Measurements from ENCODE around the gene TPGS2.
"Not testable (repeated sequence)": the region's sequence is repeated elsewhere in the genome, so short reads cannot be mapped to it uniquely, and the experiment has no call there.

TPGS2 gene

GRCh38 chr18:36772241-36772723, 56.5 kb downstream of the TPGS2 start:
- peak; percentile 8 for DNase-seq

DNA sequence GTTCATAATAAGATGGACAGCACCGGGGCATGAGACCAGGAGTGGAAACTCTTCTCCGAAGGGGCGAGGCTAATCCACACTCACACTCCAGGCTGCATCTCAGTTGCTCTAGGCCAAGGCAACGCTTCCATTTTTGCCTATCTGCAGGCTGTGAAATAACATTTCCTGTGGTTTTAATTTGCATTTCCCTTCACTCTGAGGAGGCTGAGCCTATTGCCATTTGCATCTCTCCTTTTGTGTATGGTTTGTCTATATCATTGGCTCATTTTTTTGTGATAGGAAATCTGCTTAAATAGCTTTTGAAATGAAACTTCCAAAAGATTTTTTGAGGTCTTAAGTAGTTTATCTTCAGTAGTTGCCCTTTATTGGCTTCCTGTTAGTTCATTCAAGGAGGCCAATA, 57.6 kb downstream of the TPGS2 start:
- no peak for DNase-seq

DNA sequence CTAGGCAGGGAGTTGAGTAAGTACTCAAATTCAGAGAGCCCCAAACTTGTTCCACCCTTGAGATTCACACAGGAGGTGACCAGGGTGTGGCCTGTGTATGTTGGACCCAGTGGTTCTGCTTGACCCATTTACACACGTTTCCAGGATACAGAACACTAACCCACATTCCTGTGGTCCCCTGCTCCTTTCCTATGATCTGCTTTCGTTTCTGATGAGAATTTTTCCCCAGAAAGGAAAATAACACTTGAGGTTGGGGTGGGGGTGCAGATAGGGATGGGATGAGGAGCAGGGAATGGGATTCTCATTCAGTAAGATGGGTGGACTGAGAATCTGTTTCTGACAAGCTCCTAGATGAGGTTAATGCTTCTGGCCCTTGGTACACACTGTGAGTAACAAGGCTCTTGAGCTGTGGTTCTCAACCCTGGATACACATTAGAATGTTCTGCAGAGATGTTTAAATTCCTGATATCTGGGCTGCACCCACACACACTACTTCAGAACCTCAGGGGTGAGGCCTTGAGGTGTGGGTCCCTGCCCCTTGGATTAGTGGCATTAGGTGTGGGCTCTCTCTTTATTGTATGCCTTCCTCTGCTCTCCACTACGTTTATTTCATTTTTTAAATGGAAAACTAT, 58.4 kb downstream of the TPGS2 start:
- DNase-seq: no peak

DNA sequence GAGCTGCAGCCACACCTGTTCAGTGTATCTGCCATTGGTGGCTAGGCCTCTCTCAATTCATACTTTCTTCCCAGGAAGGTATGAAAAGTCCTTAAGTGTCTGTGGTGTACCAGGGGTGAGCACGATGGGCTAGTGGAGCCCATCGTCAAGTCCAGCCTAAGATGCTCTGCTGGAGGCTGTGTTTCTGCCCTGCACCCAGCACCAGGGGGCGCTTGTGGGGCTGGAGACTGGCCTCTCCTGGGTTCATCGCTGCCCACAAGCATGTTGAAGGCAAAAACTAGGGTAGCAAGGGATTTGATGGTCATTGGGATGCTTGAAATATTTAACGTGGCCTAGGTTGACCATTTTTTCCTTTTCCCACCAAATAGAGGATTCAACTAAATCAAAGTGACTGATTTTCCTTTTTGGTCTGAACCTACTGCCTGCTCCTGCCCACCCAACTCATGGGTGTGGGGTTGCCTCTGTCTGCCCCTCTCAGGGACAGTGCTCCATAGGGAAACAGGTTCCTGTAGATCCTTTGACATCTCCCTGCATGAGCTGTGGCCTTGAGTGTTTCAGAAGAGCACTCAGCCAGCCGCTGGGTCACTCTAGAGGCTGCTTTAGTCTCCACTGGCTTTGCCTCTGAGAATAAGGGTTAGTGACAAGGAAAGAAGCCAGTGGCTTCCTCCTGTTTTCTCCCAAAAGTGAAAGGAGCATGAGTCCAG, 59.0 kb downstream of the TPGS2 start:
- DNase-seq: no peak

DNA sequence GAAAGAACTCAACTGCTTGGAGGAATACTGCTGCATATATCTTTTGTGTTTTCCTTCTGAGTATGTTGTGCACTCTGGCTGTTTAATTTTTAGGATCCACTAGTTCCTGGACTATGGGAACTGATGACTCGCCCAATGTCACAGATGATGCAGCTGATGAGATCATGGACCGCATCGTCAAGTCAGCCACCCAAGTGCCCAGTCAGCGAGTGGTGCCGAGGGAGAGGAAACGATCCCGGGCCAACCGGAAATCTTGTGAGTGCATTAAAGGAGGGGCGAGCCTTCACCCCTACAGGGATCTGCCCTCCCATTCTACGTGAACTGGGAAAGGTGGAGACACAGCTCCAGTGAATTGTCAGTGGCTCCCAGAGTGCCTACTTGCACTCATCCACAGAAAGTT, 59.6 kb downstream of the TPGS2 start:
- DNase-seq: peak; percentile 33

DNA sequence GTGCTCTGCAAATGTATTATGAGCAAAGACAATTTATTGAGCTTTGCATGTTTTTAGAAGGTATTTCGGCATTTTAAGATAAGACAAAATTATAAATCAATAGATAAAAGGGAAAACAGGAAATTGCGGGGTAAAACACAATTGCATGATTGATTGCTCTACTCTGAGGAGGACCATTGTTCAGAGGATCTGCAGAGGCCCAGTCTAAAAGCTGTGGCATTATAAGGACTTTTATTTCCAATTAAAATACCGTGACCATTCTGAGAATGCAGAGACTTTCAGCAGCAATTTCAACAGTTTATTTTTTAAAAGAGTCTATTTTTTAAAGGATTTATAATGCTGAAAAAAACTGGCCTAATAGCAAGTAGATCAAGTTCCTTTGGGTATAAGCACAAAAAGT, 62.0 kb downstream of the TPGS2 start:
- DNase-seq: no peak

GRCh38 chr18:36762965-36763364, 65.8 kb downstream of the TPGS2 start:
- DNase-seq: not testable (repeated sequence)

- DNase-seq: no peak
These were observed 66.7 kb downstream of the TPGS2 start for GRCh38 chr18:36762074-36762473.

- DNase-seq: no peak
These were observed 67.6 kb downstream of the TPGS2 start for GRCh38 chr18:36761186-36761698.

GRCh38 chr18:36760598-36760997, 68.2 kb downstream of the TPGS2 start:
- DNase-seq: no peak

- no peak for DNase-seq
These were observed 69.5 kb downstream of the TPGS2 start for GRCh38 chr18:36759167-36759776.

DNA sequence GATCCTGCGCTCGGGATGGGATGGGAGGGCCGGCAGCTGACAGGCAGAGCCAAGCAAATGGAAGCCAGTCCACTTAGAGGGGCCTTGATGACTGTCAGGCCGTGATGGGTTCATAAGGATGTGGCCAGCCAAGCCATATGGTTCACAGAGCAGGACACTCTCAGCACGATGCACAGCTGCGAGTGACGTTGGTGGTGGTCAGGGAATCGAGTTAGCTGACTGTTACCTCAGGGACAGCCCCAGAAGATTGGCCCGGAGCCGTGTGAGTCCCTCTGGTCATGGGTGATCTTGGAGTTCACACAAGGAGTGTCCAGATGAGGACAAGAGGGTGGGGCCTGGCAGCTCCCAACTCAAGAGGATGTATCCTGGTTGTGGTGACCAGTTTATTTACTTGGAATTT, 70.2 kb downstream of the TPGS2 start:
- DNase-seq: no peak

DNA sequence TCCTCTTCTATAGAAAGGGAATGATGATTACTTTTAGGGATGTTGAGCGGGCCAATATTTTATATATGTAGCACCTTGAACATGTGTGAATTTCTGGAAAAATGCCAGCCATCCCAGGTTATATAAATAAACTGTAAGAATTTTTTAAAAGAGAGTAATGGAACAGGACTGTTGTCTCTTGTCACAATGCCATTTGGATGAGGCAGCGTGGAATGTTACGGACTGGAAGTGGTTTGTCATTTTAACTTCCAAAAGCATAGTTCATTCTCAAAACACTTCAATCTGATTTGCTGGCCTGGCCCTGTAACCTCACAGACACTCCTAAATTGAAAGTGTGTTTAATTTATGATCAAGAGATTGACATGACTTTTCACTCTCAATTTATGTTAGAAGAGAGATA, 70.8 kb downstream of the TPGS2 start:
- DNase-seq: no peak

- DNase-seq: peak; percentile 58
These were observed 71.7 kb downstream of the TPGS2 start for GRCh38 chr18:36757081-36757480.

GRCh38 chr18:36756242-36756641, 72.6 kb downstream of the TPGS2 start:
- DNase-seq: peak; percentile 32

GRCh38 chr18:36752929-36753865, 75.6 kb downstream of the TPGS2 start:
- DNase-seq: no peak

- no peak for DNase-seq
These were observed 83.4 kb downstream of the TPGS2 start for GRCh38 chr18:36745219-36745975.

GRCh38 chr18:36744261-36744876, 84.4 kb downstream of the TPGS2 start:
- DNase-seq: no peak

Data from HCEC 1CT (cell line).